ENCODE measurements around the gene DEPDC5.

DEPDC5 gene

GRCh38 chr22:31816750-31817149, 62.9 kb downstream of the DEPDC5 start:
- Histone ChIP-seq H3K9me3 (ENCODE audit: insufficient read depth, low read length) (no peaks in the 10 kb centered on the region), H3K4me1 (ENCODE audit: insufficient read depth, insufficient read length) (no peaks in the 10 kb centered on the region), H3K36me3 (ENCODE audit: insufficient read depth, insufficient read length, low read length) (peaks cover 50% of the 10 kb centered on the region), H3K9ac (ENCODE audit: insufficient read length, low read depth) (no peak overlapping the region), H3K4me3 (ENCODE audit: insufficient read length, low read depth) (no peak overlapping the region), H3K27me3 (ENCODE audit: insufficient read depth, insufficient read length) (no peaks in the 10 kb centered on the region)
- no peak for TF ChIP-seq YY1 (IDR thresholded peaks at IDR 0.05; ENCODE audit: insufficient read depth, insufficient read length)
- no peak for TF ChIP-seq ZNF274 (IDR thresholded peaks at IDR 0.05; ENCODE audit: low read depth, low read length)
- no peak for TF ChIP-seq SUZ12 (IDR thresholded peaks at IDR 0.05; ENCODE audit: extremely low read depth, insufficient read depth, insufficient read length)
- no peak for DNase-seq (ENCODE audit: low read depth, low spot score)

DNA sequence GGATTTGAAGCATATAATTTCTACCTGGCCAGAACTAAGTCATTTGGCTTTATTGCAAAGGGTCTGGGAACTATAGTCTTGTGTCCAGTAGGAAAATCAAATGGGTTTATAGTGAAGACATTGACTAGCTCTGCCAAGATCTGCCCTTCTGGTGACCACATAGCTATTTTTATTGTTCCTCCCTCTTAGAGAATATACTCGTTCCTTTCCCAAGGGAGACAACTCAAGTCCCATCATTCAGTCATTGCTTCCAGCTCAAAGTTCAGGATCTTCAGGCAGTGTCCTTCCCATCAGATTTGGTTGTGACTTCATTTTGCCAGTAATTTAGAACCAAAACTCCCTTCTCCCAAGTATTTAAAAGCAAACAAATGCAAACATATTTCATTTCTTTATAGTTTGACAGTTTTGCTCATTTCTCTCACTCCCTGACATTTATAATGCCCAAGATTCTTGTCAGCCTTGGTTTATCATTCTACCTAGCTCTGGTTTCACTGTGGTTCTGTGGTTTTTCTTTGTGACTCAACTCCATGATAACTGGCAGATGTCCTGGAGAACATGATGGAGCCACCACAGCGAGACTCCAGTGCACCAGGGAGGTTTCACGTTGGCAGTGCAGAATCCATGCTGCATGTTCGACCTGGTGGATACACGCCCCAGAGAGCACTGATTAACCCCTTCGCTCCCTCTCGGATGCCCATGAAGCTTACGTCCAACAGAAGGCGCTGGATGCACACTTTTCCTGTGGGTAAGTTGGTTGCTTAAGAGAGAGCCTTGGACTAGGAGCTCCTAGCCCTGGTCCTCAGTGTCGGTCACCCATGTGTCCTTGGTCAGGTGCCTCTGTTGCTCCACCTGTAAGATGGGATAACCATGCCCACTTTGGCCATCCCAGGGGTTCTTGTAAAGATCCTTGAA, 64.9 kb downstream of the DEPDC5 start:
- H3K36me3 ChIP-seq (ENCODE audit: insufficient read depth, insufficient read length, low read length): peaks cover 61% of the 10 kb centered on the region
- DNase-seq (ENCODE audit: low read depth, low spot score): no peak
- TF ChIP-seq YY1 (IDR thresholded peaks at IDR 0.05; ENCODE audit: insufficient read depth, insufficient read length): no peak
- TF ChIP-seq ZNF274 (IDR thresholded peaks at IDR 0.05; ENCODE audit: low read depth, low read length): no peak
- no peak for TF ChIP-seq SUZ12 (IDR thresholded peaks at IDR 0.05; ENCODE audit: extremely low read depth, insufficient read depth, insufficient read length)
- no peaks in the 10 kb centered on the region for H3K4me1 ChIP-seq (ENCODE audit: insufficient read depth, insufficient read length)
- H3K27me3 ChIP-seq (ENCODE audit: insufficient read depth, insufficient read length): no peaks in the 10 kb centered on the region
- no peak overlapping the region for H3K4me3 ChIP-seq (ENCODE audit: insufficient read length, low read depth)
- H3K9me3 ChIP-seq (ENCODE audit: insufficient read depth, low read length): no peaks in the 10 kb centered on the region
- H3K9ac ChIP-seq (ENCODE audit: insufficient read length, low read depth): no peak overlapping the region

DNA sequence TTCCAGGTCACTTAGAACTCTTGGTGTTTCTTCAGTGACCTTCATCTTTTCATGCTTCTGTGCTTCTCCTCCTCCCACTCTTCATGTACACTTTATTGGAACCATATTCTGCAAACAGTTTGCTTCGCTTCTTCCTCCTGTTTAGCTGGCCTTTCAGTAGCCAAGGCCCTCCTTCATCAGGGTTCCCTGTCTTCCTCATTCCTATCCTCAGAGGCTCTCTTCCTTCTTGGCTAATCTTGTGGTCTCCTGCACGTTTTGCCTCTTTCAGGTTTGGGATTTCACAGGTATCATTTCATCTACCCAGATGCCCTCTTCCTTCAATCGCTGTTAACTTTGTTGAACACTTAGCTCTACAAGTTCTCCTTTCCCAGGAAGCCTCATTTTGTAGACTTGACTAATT, 66.8 kb downstream of the DEPDC5 start:
- TF ChIP-seq ZNF274 (IDR thresholded peaks at IDR 0.05; ENCODE audit: low read depth, low read length) (no peak), YY1 (IDR thresholded peaks at IDR 0.05; ENCODE audit: insufficient read depth, insufficient read length) (no peak), SUZ12 (IDR thresholded peaks at IDR 0.05; ENCODE audit: extremely low read depth, insufficient read depth, insufficient read length) (no peak)
- no peak overlapping the region for H3K4me3 ChIP-seq (ENCODE audit: insufficient read length, low read depth)

GRCh38 chr22:31821572-31821971, 67.8 kb downstream of the DEPDC5 start:
- Histone ChIP-seq H3K9ac (ENCODE audit: insufficient read length, low read depth) (no peak overlapping the region), H3K27me3 (ENCODE audit: insufficient read depth, insufficient read length) (no peaks in the 10 kb centered on the region), H3K4me1 (ENCODE audit: insufficient read depth, insufficient read length) (no peaks in the 10 kb centered on the region), H3K9me3 (ENCODE audit: insufficient read depth, low read length) (no peaks in the 10 kb centered on the region), H3K4me3 (ENCODE audit: insufficient read length, low read depth) (no peak overlapping the region), H3K36me3 (ENCODE audit: insufficient read depth, insufficient read length, low read length) (peaks cover 57% of the 10 kb centered on the region)
- DNase-seq (ENCODE audit: low read depth, low spot score): no peak
- TF ChIP-seq YY1 (IDR thresholded peaks at IDR 0.05; ENCODE audit: insufficient read depth, insufficient read length) (no peak), SUZ12 (IDR thresholded peaks at IDR 0.05; ENCODE audit: extremely low read depth, insufficient read depth, insufficient read length) (no peak), ZNF274 (IDR thresholded peaks at IDR 0.05; ENCODE audit: low read depth, low read length) (no peak)

More for the DNA sequence above, 66.8 kb downstream of the DEPDC5 start:
- Histone ChIP-seq H3K9ac (ENCODE audit: insufficient read length, low read depth) (no peak overlapping the region), H3K4me1 (ENCODE audit: insufficient read depth, insufficient read length) (no peaks in the 10 kb centered on the region), H3K27me3 (ENCODE audit: insufficient read depth, insufficient read length) (no peaks in the 10 kb centered on the region), H3K9me3 (ENCODE audit: insufficient read depth, low read length) (no peaks in the 10 kb centered on the region), H3K36me3 (ENCODE audit: insufficient read depth, insufficient read length, low read length) (peaks cover 58% of the 10 kb centered on the region)
- no peak for DNase-seq (ENCODE audit: low read depth, low spot score)

GRCh38 chr22:31822523-31822922, 68.7 kb downstream of the DEPDC5 start:
- TF ChIP-seq SUZ12 (IDR thresholded peaks at IDR 0.05; ENCODE audit: extremely low read depth, insufficient read depth, insufficient read length) (no peak), YY1 (IDR thresholded peaks at IDR 0.05; ENCODE audit: insufficient read depth, insufficient read length) (no peak), ZNF274 (IDR thresholded peaks at IDR 0.05; ENCODE audit: low read depth, low read length) (no peak)
- Histone ChIP-seq H3K36me3 (ENCODE audit: insufficient read depth, insufficient read length, low read length) (peaks cover 54% of the 10 kb centered on the region), H3K9ac (ENCODE audit: insufficient read length, low read depth) (no peak overlapping the region), H3K4me1 (ENCODE audit: insufficient read depth, insufficient read length) (no peaks in the 10 kb centered on the region), H3K27me3 (ENCODE audit: insufficient read depth, insufficient read length) (no peaks in the 10 kb centered on the region), H3K4me3 (ENCODE audit: insufficient read length, low read depth) (no peak overlapping the region), H3K9me3 (ENCODE audit: insufficient read depth, low read length) (no peaks in the 10 kb centered on the region)
- no peak for DNase-seq (ENCODE audit: low read depth, low spot score)

GRCh38 chr22:31825513-31825912, 71.7 kb downstream of the DEPDC5 start:
- Histone ChIP-seq H3K27me3 (ENCODE audit: insufficient read depth, insufficient read length) (no peaks in the 10 kb centered on the region), H3K9me3 (ENCODE audit: insufficient read depth, low read length) (no peaks in the 10 kb centered on the region), H3K36me3 (ENCODE audit: insufficient read depth, insufficient read length, low read length) (peaks cover 36% of the 10 kb centered on the region), H3K4me3 (ENCODE audit: insufficient read length, low read depth) (no peak overlapping the region), H3K9ac (ENCODE audit: insufficient read length, low read depth) (no peak overlapping the region), H3K4me1 (ENCODE audit: insufficient read depth, insufficient read length) (no peaks in the 10 kb centered on the region)
- DNase-seq (ENCODE audit: low read depth, low spot score): no peak
- TF ChIP-seq SUZ12 (IDR thresholded peaks at IDR 0.05; ENCODE audit: extremely low read depth, insufficient read depth, insufficient read length) (no peak), YY1 (IDR thresholded peaks at IDR 0.05; ENCODE audit: insufficient read depth, insufficient read length) (no peak), ZNF274 (IDR thresholded peaks at IDR 0.05; ENCODE audit: low read depth, low read length) (no peak)

- TF ChIP-seq YY1 (IDR thresholded peaks at IDR 0.05; ENCODE audit: insufficient read depth, insufficient read length): no peak
- no peak for TF ChIP-seq ZNF274 (IDR thresholded peaks at IDR 0.05; ENCODE audit: low read depth, low read length)
- no peak for TF ChIP-seq SUZ12 (IDR thresholded peaks at IDR 0.05; ENCODE audit: extremely low read depth, insufficient read depth, insufficient read length)
- no peaks in the 10 kb centered on the region for H3K4me1 ChIP-seq (ENCODE audit: insufficient read depth, insufficient read length)
- DNase-seq (ENCODE audit: low read depth, low spot score): no peak
- no peak overlapping the region for H3K4me3 ChIP-seq (ENCODE audit: insufficient read length, low read depth)
- H3K36me3 ChIP-seq (ENCODE audit: insufficient read depth, insufficient read length, low read length): peaks cover 32% of the 10 kb centered on the region
- no peaks in the 10 kb centered on the region for H3K27me3 ChIP-seq (ENCODE audit: insufficient read depth, insufficient read length)
- no peak overlapping the region for H3K9ac ChIP-seq (ENCODE audit: insufficient read length, low read depth)
- H3K9me3 ChIP-seq (ENCODE audit: insufficient read depth, low read length): no peaks in the 10 kb centered on the region
Observed at GRCh38 chr22:31826443-31826842, 72.6 kb downstream of the DEPDC5 start.

Data from NT2/D1 (cell line).